Uterus (tissue), 2 donors: ENCODE data around the gene PAXIP1.

ENCODE experiments used
- POLR2A ChIP-seq, 2 donors: fragments of 450-650 bp; IDR thresholded peaks; one replicate each; pipeline ENCODE4 v1.6.1; 2016; ENCODE audit warnings: antibody characterized with exemption in 2 of 2, mild to moderate bottlenecking in 1 of 2, moderate library complexity in 1 of 2
- TF ChIP-seq, protein P1 (sequence below), 4 experiments: fragments of 200-600 bp in 2 of 4; fragments of 450-650 bp in 2 of 4; sonication (generic) in 2 of 4; IDR thresholded peaks; one replicate each; pipeline ENCODE4 v1.5.1; 2016 to 2019; ENCODE audit warnings: antibody characterized with exemption in 4 of 4, mild to moderate bottlenecking in 2 of 4, moderate library complexity in 1 of 4

DNA sequence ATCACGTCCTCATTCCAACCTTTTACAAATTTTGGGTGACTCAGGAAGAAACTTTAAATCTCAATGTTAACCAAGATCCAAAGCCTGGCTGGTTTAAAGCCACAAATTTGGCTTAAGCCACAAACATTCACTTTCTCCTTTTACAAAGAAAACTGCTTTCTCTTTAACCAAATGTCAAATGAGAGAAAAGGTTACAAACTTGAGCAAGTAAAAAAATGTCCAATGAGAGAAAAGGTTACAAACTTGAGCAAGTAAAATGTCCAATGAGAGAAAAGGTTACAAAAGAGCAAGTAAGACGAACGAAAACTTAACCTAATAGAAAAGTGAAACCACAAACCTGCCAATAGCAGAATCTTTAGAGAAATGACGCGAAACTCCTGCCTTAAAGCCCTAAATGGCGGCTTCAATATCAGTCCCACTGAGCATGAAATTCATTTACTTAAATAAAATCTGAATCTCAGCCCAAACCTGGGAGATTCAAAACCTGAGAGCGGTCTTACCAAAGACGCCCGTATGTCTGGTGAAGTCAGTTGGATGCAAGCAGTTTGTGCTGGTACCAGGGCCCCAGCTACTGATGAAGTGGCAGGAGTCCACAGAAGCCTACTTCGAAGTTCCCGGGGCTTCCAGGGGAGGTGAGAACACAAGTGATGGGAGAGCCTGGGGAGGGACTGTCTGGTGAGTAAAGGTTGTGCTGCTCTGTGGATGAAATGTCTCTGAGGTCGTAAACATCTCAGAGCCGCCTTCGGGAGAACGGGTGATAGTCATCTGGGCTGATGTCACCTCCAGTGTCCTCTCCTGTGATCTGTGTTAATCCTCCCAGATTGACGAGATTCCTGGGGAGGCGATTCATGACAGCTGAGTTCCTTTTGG, 74.6 kb downstream of the PAXIP1 start:
- TF ChIP-seq, protein P1, sequence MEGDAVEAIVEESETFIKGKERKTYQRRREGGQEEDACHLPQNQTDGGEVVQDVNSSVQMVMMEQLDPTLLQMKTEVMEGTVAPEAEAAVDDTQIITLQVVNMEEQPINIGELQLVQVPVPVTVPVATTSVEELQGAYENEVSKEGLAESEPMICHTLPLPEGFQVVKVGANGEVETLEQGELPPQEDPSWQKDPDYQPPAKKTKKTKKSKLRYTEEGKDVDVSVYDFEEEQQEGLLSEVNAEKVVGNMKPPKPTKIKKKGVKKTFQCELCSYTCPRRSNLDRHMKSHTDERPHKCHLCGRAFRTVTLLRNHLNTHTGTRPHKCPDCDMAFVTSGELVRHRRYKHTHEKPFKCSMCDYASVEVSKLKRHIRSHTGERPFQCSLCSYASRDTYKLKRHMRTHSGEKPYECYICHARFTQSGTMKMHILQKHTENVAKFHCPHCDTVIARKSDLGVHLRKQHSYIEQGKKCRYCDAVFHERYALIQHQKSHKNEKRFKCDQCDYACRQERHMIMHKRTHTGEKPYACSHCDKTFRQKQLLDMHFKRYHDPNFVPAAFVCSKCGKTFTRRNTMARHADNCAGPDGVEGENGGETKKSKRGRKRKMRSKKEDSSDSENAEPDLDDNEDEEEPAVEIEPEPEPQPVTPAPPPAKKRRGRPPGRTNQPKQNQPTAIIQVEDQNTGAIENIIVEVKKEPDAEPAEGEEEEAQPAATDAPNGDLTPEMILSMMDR (IDR thresholded peaks at IDR 0.05), result peak in 1 of 4 experiments; percentile 3
- TF ChIP-seq POLR2A (IDR thresholded peaks at IDR 0.05), result peak in 1 of 2 donors; percentile 38
